ENCODE data around the gene IAH1.

The IAH1 gene

DNA sequence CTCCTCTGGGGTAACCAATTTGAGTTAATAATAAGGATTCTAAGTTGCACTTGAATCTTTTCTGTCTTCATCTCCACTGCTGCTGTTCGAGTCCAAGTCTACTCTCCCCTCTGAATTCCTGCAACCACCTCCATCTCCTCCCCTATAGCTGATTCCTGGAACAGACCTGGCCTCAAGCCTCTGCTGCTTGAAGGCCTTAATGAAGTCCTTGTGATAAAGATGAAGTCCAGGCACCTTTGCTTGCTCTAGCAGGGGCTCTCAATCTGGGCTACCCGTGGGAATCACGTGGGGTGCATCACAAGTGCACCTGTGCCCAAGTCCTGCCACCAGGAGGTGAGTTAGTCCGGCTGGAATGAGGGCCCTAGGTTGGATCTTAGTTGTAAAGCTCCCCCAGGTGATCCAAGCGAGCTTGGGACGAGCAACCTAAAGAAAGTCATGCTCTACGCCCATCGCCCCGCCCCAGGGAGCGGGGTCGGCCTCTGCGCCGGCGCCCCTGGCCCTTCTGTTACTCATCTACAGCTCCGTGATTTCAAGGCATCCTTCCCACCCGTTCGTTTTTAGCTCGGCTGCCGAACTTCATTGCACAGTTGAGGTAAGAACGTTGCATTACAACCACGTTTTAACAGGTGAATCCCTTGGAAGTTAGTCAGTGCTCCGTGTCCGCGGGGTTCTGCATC lies 905 bp upstream of the IAH1 start:
- DNase-seq: peak; percentile 40 to 58
- WGBS (ENCODE audit: extremely low coverage, insufficient coverage, insufficient read length): no CpG with 5 or more reads among the region's 24 CpGs
- no peak overlapping the region for H3K18ac ChIP-seq (ENCODE audit: low read length)
- H2BK120ac ChIP-seq (ENCODE audit: insufficient read depth, low read length, poor library complexity): no peak overlapping the region
- no peaks in the 10 kb centered on the region for H3K27me3 ChIP-seq (ENCODE audit: insufficient read depth, low read length)
- H3K36me3 ChIP-seq (ENCODE audit: control insufficient read depth in 1 of 2, insufficient read depth in 2 of 2, low read length in 2 of 2): peaks cover 28 to 32% of the 10 kb centered on the region in 2 experiments
- H4K91ac ChIP-seq (ENCODE audit: low read depth, low read length): no peak overlapping the region
- no peak overlapping the region for H3K27ac ChIP-seq (ENCODE audit: low read depth, low read length)
- no peak overlapping the region for H2BK5ac ChIP-seq (ENCODE audit: low read depth, low read length, poor library complexity)
- H3K79me2 ChIP-seq (ENCODE audit: control insufficient read depth, insufficient read depth, low read length, poor library complexity): no peaks in the 10 kb centered on the region
- H3K23ac ChIP-seq (ENCODE audit: low read length): no peak overlapping the region
- no peak overlapping the region for H3K4ac ChIP-seq (ENCODE audit: low read depth, low read length)
- H2AK5ac ChIP-seq (ENCODE audit: low read length): no peak overlapping the region
- H3K4me1 ChIP-seq (ENCODE audit: control insufficient read depth in 1 of 2, insufficient read depth in 2 of 2, low read length in 2 of 2): no peaks in the 10 kb centered on the region
- H3K4me2 ChIP-seq (ENCODE audit: low read length): peak overlapping the region; percentile 64
- no peak overlapping the region for H3K14ac ChIP-seq (ENCODE audit: low read length)
- H3K4me3 ChIP-seq (ENCODE audit: low read depth, low read length): no peak overlapping the region
- peaks cover 3% of the 10 kb centered on the region for H3K9me3 ChIP-seq (ENCODE audit: insufficient read depth, low read depth, low read length)
- H4K8ac ChIP-seq (ENCODE audit: low read depth, low read length): no peak overlapping the region
- H3K9ac ChIP-seq (ENCODE audit: low read length): no peak overlapping the region
- no peak overlapping the region for H4K12ac ChIP-seq (ENCODE audit: low read depth, low read length)
- H2BK12ac ChIP-seq (ENCODE audit: low read length): no peak overlapping the region
- no peaks in the 10 kb centered on the region for H3K79me1 ChIP-seq (ENCODE audit: low read length)
- H2AFZ ChIP-seq (ENCODE audit: insufficient read depth, low read length, poor library complexity): no peak overlapping the region

GRCh38 chr2:9473985-9474360 lies 378 bp upstream of the IAH1 start:
- Histone ChIP-seq H3K4me3 (ENCODE audit: low read depth, low read length) (peak overlapping the region; percentile 73), H3K27me3 (ENCODE audit: insufficient read depth, low read length) (no peaks in the 10 kb centered on the region), H3K4me2 (ENCODE audit: low read length) (peak overlapping the region; percentile 64), H3K9ac (ENCODE audit: low read length) (peak overlapping the region; percentile 7), H3K4me1 (ENCODE audit: control insufficient read depth in 1 of 2, insufficient read depth in 2 of 2, low read length in 2 of 2) (no peaks in the 10 kb centered on the region), H3K79me1 (ENCODE audit: low read length) (no peaks in the 10 kb centered on the region), H2BK5ac (ENCODE audit: low read depth, low read length, poor library complexity) (no peak overlapping the region), H3K14ac (ENCODE audit: low read length) (no peak overlapping the region), H4K12ac (ENCODE audit: low read depth, low read length) (no peak overlapping the region), H4K8ac (ENCODE audit: low read depth, low read length) (peak overlapping the region; percentile 3), H3K23ac (ENCODE audit: low read length) (no peak overlapping the region), H3K9me3 (ENCODE audit: insufficient read depth, low read depth, low read length) (peaks cover 3% of the 10 kb centered on the region), H4K91ac (ENCODE audit: low read depth, low read length) (no peak overlapping the region), H3K79me2 (ENCODE audit: control insufficient read depth, insufficient read depth, low read length, poor library complexity) (no peaks in the 10 kb centered on the region), H2BK120ac (ENCODE audit: insufficient read depth, low read length, poor library complexity) (no peak overlapping the region), H2AFZ (ENCODE audit: insufficient read depth, low read length, poor library complexity) (peak overlapping the region; percentile 18), H2AK5ac (ENCODE audit: low read length) (no peak overlapping the region), H3K4ac (ENCODE audit: low read depth, low read length) (no peak overlapping the region), H3K36me3 (ENCODE audit: control insufficient read depth in 1 of 2, insufficient read depth in 2 of 2, low read length in 2 of 2) (peaks cover 26 to 30% of the 10 kb centered on the region in 2 experiments), H2BK12ac (ENCODE audit: low read length) (no peak overlapping the region), H3K18ac (ENCODE audit: low read length) (no peak overlapping the region), H3K27ac (ENCODE audit: low read depth, low read length) (no peak overlapping the region)
- DNase-seq: no peak
- no CpG with 5 or more reads among the region's 39 CpGs for WGBS (ENCODE audit: extremely low coverage, insufficient coverage, insufficient read length)

DNA sequence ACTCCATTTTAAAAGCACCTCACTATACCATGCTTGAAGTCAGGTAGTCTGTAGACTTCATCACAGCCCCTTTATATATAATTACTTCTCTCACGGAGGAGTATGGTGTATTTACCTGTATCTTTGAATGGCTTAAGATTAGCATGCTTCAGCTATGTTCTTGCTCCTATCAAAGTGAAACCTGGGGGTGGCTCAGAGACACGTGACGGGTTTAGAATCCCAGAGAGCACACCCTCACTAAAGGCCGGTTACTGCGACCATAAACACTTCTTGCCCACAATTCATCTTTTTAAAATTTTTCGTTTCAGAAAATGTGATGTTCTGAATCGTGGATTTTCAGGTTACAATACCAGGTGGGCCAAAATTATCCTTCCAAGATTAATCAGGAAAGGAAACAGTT lies 3.6 kb downstream of the IAH1 start:
- Histone ChIP-seq H3K4me3 (ENCODE audit: low read depth, low read length) (no peak overlapping the region), H3K4me1 (ENCODE audit: control insufficient read depth in 1 of 2, insufficient read depth in 2 of 2, low read length in 2 of 2) (no peaks in the 10 kb centered on the region), H3K36me3 (ENCODE audit: control insufficient read depth in 1 of 2, insufficient read depth in 2 of 2, low read length in 2 of 2) (peaks cover 21 to 22% of the 10 kb centered on the region in 2 experiments), H3K79me2 (ENCODE audit: control insufficient read depth, insufficient read depth, low read length, poor library complexity) (no peaks in the 10 kb centered on the region), H3K23ac (ENCODE audit: low read length) (no peak overlapping the region), H4K12ac (ENCODE audit: low read depth, low read length) (no peak overlapping the region), H3K79me1 (ENCODE audit: low read length) (no peaks in the 10 kb centered on the region), H3K9ac (ENCODE audit: low read length) (no peak overlapping the region), H3K27ac (ENCODE audit: low read depth, low read length) (no peak overlapping the region), H2BK120ac (ENCODE audit: insufficient read depth, low read length, poor library complexity) (no peak overlapping the region), H4K91ac (ENCODE audit: low read depth, low read length) (no peak overlapping the region), H2AK5ac (ENCODE audit: low read length) (no peak overlapping the region), H2BK12ac (ENCODE audit: low read length) (no peak overlapping the region), H2BK5ac (ENCODE audit: low read depth, low read length, poor library complexity) (no peak overlapping the region), H3K27me3 (ENCODE audit: insufficient read depth, low read length) (no peaks in the 10 kb centered on the region), H2AFZ (ENCODE audit: insufficient read depth, low read length, poor library complexity) (no peak overlapping the region), H3K14ac (ENCODE audit: low read length) (no peak overlapping the region), H3K4me2 (ENCODE audit: low read length) (no peak overlapping the region), H3K4ac (ENCODE audit: low read depth, low read length) (no peak overlapping the region), H4K8ac (ENCODE audit: low read depth, low read length) (no peak overlapping the region), H3K9me3 (ENCODE audit: insufficient read depth, low read depth, low read length) (peaks cover 3% of the 10 kb centered on the region), H3K18ac (ENCODE audit: low read length) (no peak overlapping the region)
- DNase-seq: no peak
- WGBS (ENCODE audit: extremely low coverage, insufficient coverage, insufficient read length): no CpG with 5 or more reads among the region's 7 CpGs

GRCh38 chr2:9478526-9478925 lies 4.2 kb downstream of the IAH1 start:
- Histone ChIP-seq H3K4me3 (ENCODE audit: low read depth, low read length) (no peak overlapping the region), H2BK12ac (ENCODE audit: low read length) (no peak overlapping the region), H4K12ac (ENCODE audit: low read depth, low read length) (no peak overlapping the region), H2BK120ac (ENCODE audit: insufficient read depth, low read length, poor library complexity) (no peak overlapping the region), H2BK5ac (ENCODE audit: low read depth, low read length, poor library complexity) (no peak overlapping the region), H3K27ac (ENCODE audit: low read depth, low read length) (no peak overlapping the region), H3K4me1 (ENCODE audit: control insufficient read depth in 1 of 2, insufficient read depth in 2 of 2, low read length in 2 of 2) (no peaks in the 10 kb centered on the region), H3K9me3 (ENCODE audit: insufficient read depth, low read depth, low read length) (peaks cover 3% of the 10 kb centered on the region), H3K27me3 (ENCODE audit: insufficient read depth, low read length) (no peaks in the 10 kb centered on the region), H3K14ac (ENCODE audit: low read length) (no peak overlapping the region), H3K79me2 (ENCODE audit: control insufficient read depth, insufficient read depth, low read length, poor library complexity) (no peaks in the 10 kb centered on the region), H2AK5ac (ENCODE audit: low read length) (no peak overlapping the region), H3K23ac (ENCODE audit: low read length) (no peak overlapping the region), H2AFZ (ENCODE audit: insufficient read depth, low read length, poor library complexity) (no peak overlapping the region), H4K8ac (ENCODE audit: low read depth, low read length) (no peak overlapping the region), H3K4ac (ENCODE audit: low read depth, low read length) (no peak overlapping the region), H3K4me2 (ENCODE audit: low read length) (no peak overlapping the region), H3K79me1 (ENCODE audit: low read length) (no peaks in the 10 kb centered on the region), H3K9ac (ENCODE audit: low read length) (no peak overlapping the region), H4K91ac (ENCODE audit: low read depth, low read length) (no peak overlapping the region), H3K36me3 (ENCODE audit: control insufficient read depth in 1 of 2, insufficient read depth in 2 of 2, low read length in 2 of 2) (peaks cover 19 to 20% of the 10 kb centered on the region in 2 experiments), H3K18ac (ENCODE audit: low read length) (no peak overlapping the region)
- no peak for DNase-seq
- no CpG with 5 or more reads among the region's 3 CpGs for WGBS (ENCODE audit: extremely low coverage, insufficient coverage, insufficient read length)
